GM12891 (cell line): Measurements from ENCODE around the gene KAZALD1.

Source experiments
- DNase-seq: peaks from one replicate; pipeline ENCODE4 v3.0.0; 2011; ENCODE audit warnings: low spot score; ENCODE audit not compliant: insufficient read length
- FAIRE-seq: peaks from 2 replicates; lab custom pipeline; 2011; peaks lifted over from hg19 to GRCh38; lab: Jason Lieb, UNC
- PAX5 ChIP-seq: IDR thresholded peaks from 2 replicates; pipeline ENCODE4 v1.6.1; 2011; ENCODE audit warnings: low read length, moderate library complexity, mild to moderate bottlenecking; ENCODE audit not compliant: insufficient read depth, severe bottlenecking
- POLR2A ChIP-seq: IDR thresholded peaks from 2 replicates; pipeline ENCODE4 v1.6.1; 2011; ENCODE audit warnings: low read depth, low read length, control low read depth
- POLR2AphosphoS5 ChIP-seq: IDR thresholded peaks from 2 replicates; pipeline ENCODE4 v1.6.1; 2011; ENCODE audit warnings: low read depth, low read length, control low read depth
- POU2F2 ChIP-seq: IDR thresholded peaks from 2 replicates; pipeline ENCODE4 v1.6.1; 2011; ENCODE audit warnings: low read depth, mild to moderate bottlenecking, control low read depth, low read length, moderate library complexity
- SPI1 ChIP-seq: IDR thresholded peaks from 2 replicates; pipeline ENCODE4 v1.6.1; 2011; ENCODE audit warnings: low read depth, low read length, control low read depth
- TAF1 ChIP-seq: IDR thresholded peaks from 2 replicates; pipeline ENCODE4 v1.6.1; 2011; ENCODE audit warnings: low read depth, low read length, control low read depth

KAZALD1 gene

GRCh38 chr10:101056365-101057151 is 5.2 kb upstream of the KAZALD1 start:
- DNase-seq: no peak
- TF ChIP-seq POLR2AphosphoS5 (no peak), TAF1 (no peak)
- no peak for FAIRE-seq

GRCh38 chr10:101060036-101060950 is 1.5 kb upstream of the KAZALD1 start:
- DNase-seq: peak; percentile 57
- TF ChIP-seq POLR2AphosphoS5 (no peak), PAX5 (peak; percentile 22), TAF1 (0 out of 2 replicates have a peak, but pooled peaks have one; percentile 27), SPI1 (0 out of 2 replicates have a peak, but pooled peaks have one; percentile 13)
- peak; percentile 66 for FAIRE-seq

DNA sequence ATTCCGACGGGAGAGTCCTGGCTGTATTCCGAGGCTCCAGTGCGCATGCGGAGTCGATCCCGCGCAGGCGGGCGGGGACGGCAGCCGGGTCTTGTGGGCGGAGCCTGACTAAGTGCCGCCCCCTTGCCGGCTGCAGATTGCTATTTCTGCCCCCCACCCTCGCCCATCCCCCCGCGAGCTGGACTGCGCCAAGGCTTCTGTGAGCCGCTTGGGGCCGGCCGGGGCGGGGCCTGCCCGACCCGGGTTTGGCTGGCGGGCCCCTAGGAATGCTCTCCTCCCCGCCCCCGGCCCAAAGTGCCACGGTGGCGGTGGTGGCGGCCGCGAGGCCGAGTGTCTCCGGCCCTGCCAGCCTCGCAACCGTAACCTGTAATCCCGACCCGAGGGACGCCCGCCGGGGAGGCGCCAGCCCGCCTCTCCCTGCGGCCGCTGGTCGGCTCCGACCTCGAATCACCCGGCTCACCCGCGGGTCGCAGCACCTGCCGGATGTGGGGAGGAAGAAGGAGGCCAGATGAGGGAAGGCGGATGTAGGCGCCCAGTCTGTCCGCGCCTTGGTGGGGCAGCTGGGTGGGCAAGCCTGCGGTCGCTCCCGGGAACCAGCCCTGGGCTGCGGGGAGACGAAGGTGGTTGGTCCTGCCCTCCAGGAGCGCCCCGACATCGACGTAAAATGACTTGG is 702 bp upstream of the KAZALD1 start:
- FAIRE-seq: peak; percentile 95
- peak; percentile 88 for DNase-seq
- TF ChIP-seq PAX5 (no peak), TAF1 (no peak), POLR2A (no peak), SPI1 (no peak), POU2F2 (no peak), POLR2AphosphoS5 (no peak)

DNA sequence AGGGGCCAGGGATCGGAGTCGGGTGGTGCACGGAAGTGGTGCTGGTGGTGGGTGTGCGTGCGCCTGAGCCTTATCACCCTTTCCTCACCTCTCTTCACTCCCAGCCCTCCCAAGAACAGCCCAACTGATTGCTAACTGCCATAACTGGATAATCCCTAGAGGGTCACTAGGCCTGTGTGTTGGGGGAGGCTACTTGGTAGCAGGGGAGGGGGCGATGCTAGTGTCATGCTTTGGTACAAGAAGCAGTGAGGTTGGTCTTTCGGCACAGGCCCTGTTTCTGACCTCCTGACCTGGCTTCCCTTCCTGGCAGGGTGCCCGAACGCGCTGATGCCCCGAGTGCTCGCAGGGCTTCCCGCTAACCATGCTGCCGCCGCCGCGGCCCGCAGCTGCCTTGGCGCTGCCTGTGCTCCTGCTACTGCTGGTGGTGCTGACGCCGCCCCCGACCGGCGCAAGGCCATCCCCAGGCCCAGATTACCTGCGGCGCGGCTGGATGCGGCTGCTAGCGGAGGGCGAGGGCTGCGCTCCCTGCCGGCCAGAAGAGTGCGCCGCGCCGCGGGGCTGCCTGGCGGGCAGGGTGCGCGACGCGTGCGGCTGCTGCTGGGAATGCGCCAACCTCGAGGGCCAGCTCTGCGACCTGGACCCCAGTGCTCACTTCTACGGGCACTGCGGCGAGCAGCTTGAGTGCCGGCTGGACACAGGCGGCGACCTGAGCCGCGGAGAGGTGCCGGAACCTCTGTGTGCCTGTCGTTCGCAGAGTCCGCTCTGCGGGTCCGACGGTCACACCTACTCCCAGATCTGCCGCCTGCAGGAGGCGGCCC is 652 bp downstream of the KAZALD1 start:
- DNase-seq (peak; percentile 66), FAIRE-seq (peak; percentile 79)

GRCh38 chr10:101063050-101063525 is 1.3 kb downstream of the KAZALD1 start:
- FAIRE-seq (no peak), DNase-seq (no peak)

More for the DNA sequence above, 652 bp downstream of the KAZALD1 start:
- no peak for TF ChIP-seq POLR2AphosphoS5
- no peak for TF ChIP-seq SPI1

GRCh38 chr10:101063548-101064414 is 2.0 kb downstream of the KAZALD1 start:
- no peak for TF ChIP-seq POU2F2
- no peak for TF ChIP-seq SPI1
- no peak for DNase-seq
- no peak for FAIRE-seq

More at GRCh38 chr10:101063050-101063525, 1.3 kb downstream of the KAZALD1 start:
- no peak for TF ChIP-seq POU2F2

DNA sequence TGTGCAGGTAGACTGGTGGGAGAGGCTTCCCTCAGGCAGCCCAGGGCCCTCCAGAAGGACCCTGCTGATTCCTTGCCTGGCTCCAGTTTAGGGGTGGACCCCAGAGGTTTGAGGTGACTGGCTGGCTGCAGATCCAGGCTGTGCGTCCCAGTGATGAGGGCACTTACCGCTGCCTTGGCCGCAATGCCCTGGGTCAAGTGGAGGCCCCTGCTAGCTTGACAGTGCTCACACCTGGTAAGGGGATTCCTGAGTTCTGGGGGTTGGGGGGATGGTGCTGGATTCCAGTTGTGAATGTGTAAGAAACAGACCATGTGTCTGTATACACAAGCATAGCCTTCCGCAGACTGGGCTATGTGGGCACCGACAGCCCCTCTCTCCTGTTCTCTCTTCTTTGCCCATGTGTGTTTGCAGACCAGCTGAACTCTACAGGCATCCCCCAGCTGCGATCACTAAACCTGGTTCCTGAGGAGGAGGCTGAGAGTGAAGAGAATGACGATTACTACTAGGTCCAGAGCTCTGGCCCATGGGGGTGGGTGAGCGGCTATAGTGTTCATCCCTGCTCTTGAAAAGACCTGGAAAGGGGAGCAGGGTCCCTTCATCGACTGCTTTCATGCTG is 2.7 kb downstream of the KAZALD1 start:
- DNase-seq (no peak), FAIRE-seq (no peak)
- TF ChIP-seq SPI1 (no peak), POLR2A (no peak), PAX5 (no peak), POLR2AphosphoS5 (no peak), POU2F2 (no peak), TAF1 (no peak)

DNA sequence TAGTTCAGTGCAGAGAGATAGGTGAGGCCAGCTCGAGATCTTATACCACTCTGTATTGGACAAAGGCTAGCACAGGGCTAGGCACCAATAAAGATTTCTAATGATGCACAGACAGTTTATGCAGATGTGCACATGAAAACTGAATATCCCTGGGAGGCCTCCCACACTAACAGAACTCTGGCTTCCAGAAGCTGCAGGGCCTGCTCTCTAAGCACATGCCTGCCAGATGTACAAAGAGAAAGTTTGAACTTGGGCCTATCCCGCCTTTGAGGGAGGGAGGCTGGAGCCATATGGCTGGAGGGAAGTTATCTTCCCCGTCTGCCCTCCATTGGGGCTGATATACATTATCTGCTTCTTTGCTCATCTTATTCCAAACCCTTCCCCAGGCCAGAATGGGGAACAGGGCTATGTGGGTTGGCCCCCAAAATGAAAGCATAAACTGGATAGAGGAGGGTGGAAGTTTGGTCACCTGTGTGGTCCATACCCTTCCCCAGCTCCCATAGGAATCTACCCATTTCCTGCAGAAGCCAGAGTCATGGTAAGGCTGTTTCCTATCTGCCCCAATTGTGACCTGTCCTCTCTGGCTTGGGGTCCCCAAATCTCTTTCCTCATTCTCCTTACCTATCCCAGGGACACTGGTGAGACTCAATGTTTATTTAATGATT is 3.8 kb downstream of the KAZALD1 start:
- FAIRE-seq (no peak), DNase-seq (no peak)
- TF ChIP-seq PAX5 (no peak), POLR2A (no peak)
